HEK293 (cell line): ENCODE measurements around the gene TAPBP.

Experiments
- BCL6B ChIP-seq: fragments of 450-650 bp; formaldehyde crosslinking; IDR thresholded peaks from 2 replicates; pipeline ENCODE4 v1.5.1; 2017; ENCODE audit warnings: missing biosample characterization, missing genetic modification characterization
- GLI2 ChIP-seq: fragments of 450-650 bp; formaldehyde crosslinking; IDR thresholded peaks from 2 replicates; pipeline ENCODE4; 2017; ENCODE audit warnings: missing biosample characterization, missing genetic modification characterization, low read depth, borderline replicate concordance
- HIC1 ChIP-seq: fragments of 450-650 bp; formaldehyde crosslinking; IDR thresholded peaks from 2 replicates; pipeline ENCODE4 v1.5.1; 2016; ENCODE audit warnings: missing biosample characterization, missing genetic modification characterization
- MZF1 ChIP-seq: fragments of 450-650 bp; formaldehyde crosslinking; IDR thresholded peaks from 2 replicates; pipeline ENCODE4 v1.5.1; 2017; ENCODE audit warnings: missing biosample characterization, missing genetic modification characterization, borderline replicate concordance
- SP7 ChIP-seq: fragments of 450-650 bp; formaldehyde crosslinking; IDR thresholded peaks from 2 replicates; pipeline ENCODE4 v1.5.1; 2016; ENCODE audit warnings: missing biosample characterization, missing genetic modification characterization
- ZBTB11 ChIP-seq: fragments of 450-650 bp; formaldehyde crosslinking; conservative IDR thresholded peaks from 2 replicates; pipeline ENCODE4 v1.5.1; 2016; ENCODE audit warnings: low read depth, missing biosample characterization, missing genetic modification characterization
- ZBTB44 ChIP-seq: fragments of 450-650 bp; IDR thresholded peaks from 2 replicates; pipeline ENCODE4 v1.5.1; 2018; ENCODE audit warnings: missing biosample characterization, mild to moderate bottlenecking, missing genetic modification characterization
- ZFP69B ChIP-seq: fragments of 450-650 bp; formaldehyde crosslinking; IDR thresholded peaks from 2 replicates; pipeline ENCODE4 v1.5.1; 2016; ENCODE audit warnings: missing biosample characterization, missing genetic modification characterization
- ZIC2 ChIP-seq: fragments of 450-650 bp; formaldehyde crosslinking; IDR thresholded peaks from 2 replicates; pipeline ENCODE4 v1.5.1; 2016; ENCODE audit warnings: missing biosample characterization, missing genetic modification characterization
- ZNF112 ChIP-seq: fragments of 450-650 bp; formaldehyde crosslinking; IDR thresholded peaks from 2 replicates; pipeline ENCODE4 v1.5.0; 2017; ENCODE audit warnings: missing biosample characterization, missing genetic modification characterization
- ZNF121 ChIP-seq: fragments of 450-650 bp; formaldehyde crosslinking; IDR thresholded peaks from 2 replicates; pipeline ENCODE4 v1.5.1; 2016; ENCODE audit warnings: missing biosample characterization, missing genetic modification characterization
- ZNF155 ChIP-seq: fragments of 450-650 bp; formaldehyde crosslinking; IDR thresholded peaks from 2 replicates; pipeline ENCODE4 v1.5.1; 2016; ENCODE audit warnings: missing biosample characterization, missing genetic modification characterization
- ZNF169 ChIP-seq: fragments of 450-650 bp; formaldehyde crosslinking; IDR thresholded peaks from 2 replicates; pipeline ENCODE4 v1.5.1; 2016; ENCODE audit warnings: missing biosample characterization, missing genetic modification characterization
- ZNF416 ChIP-seq: fragments of 450-650 bp; formaldehyde crosslinking; IDR thresholded peaks from 2 replicates; pipeline ENCODE4 v1.5.1; 2016; ENCODE audit warnings: missing biosample characterization, missing genetic modification characterization
- ZNF426 ChIP-seq: fragments of 450-650 bp; formaldehyde crosslinking; IDR thresholded peaks from 2 replicates; pipeline ENCODE4 v1.5.1; 2017; ENCODE audit warnings: missing biosample characterization, missing genetic modification characterization, mild to moderate bottlenecking, inconsistent platforms, moderate library complexity
- ZNF518A ChIP-seq: fragments of 450-650 bp; formaldehyde crosslinking; conservative IDR thresholded peaks from 2 replicates; pipeline ENCODE4 v1.5.1; 2016; ENCODE audit warnings: low read depth, missing biosample characterization, missing genetic modification characterization
- ZNF555 ChIP-seq: fragments of 450-650 bp; formaldehyde crosslinking; conservative IDR thresholded peaks from 2 replicates; pipeline ENCODE4 v1.5.1; 2017; ENCODE audit warnings: missing biosample characterization, mild to moderate bottlenecking, missing genetic modification characterization, inconsistent platforms
- ZNF558 ChIP-seq: fragments of 450-650 bp; formaldehyde crosslinking; IDR thresholded peaks from 2 replicates; pipeline ENCODE4 v1.5.1; 2016; ENCODE audit warnings: missing biosample characterization, missing genetic modification characterization
- ZNF660 ChIP-seq: fragments of 450-650 bp; IDR thresholded peaks from 2 replicates; pipeline ENCODE4 v1.5.1; 2018; ENCODE audit warnings: missing biosample characterization, mild to moderate bottlenecking, missing genetic modification characterization
- ZNF701 ChIP-seq: fragments of 450-650 bp; formaldehyde crosslinking; IDR thresholded peaks from 2 replicates; pipeline ENCODE4 v1.5.1; 2016; ENCODE audit warnings: missing biosample characterization, missing genetic modification characterization
- ZNF704 ChIP-seq: fragments of 450-650 bp; formaldehyde crosslinking; IDR thresholded peaks from 2 replicates; pipeline ENCODE4 v1.5.1; 2016; ENCODE audit warnings: missing biosample characterization, missing genetic modification characterization
- ZNF768 ChIP-seq: fragments of 450-650 bp; formaldehyde crosslinking; IDR thresholded peaks from 2 replicates; pipeline ENCODE4 v1.5.1; 2018; ENCODE audit warnings: missing biosample characterization, mild to moderate bottlenecking, missing genetic modification characterization

Gene TAPBP

GRCh38 chr6:33271468-33272274, 42.2 kb downstream of the TAPBP start, which contains the start of the genes RPS18 and VPS52 (continued):
- TF ChIP-seq HIC1 (tag by site-specific recombination) (peak; percentile 79), ZNF555 (tag by site-specific recombination) (no peak), ZNF518A (peak; percentile 98), ZBTB44 (tag by site-specific recombination) (no peak), ZNF558 (tag by site-specific recombination) (peak; percentile 70), ZFP69B (tag by site-specific recombination) (peak; percentile 10; the same call in 1 of the 2 replicates), ZIC2 (tag by site-specific recombination) (peak; percentile 37), ZNF704 (tag by site-specific recombination) (no peak), ZBTB11 (peak; percentile 100), ZNF112 (tag by site-specific recombination) (no peak), BCL6B (tag by site-specific recombination) (no peak), ZNF169 (no peak), ZNF426 (tag by site-specific recombination) (no peak), ZNF416 (no peak), ZNF768 (tag by site-specific recombination) (no peak), ZNF701 (tag by site-specific recombination) (no peak), ZNF121 (tag by site-specific recombination) (no peak), MZF1 (no peak), ZNF155 (tag by site-specific recombination) (no peak), GLI2 (tag by site-specific recombination) (no peak), SP7 (tag by site-specific recombination) (peak; percentile 95), ZNF660 (tag by site-specific recombination) (peak; percentile 92)
